GM23338 (cell line): ENCODE measurements around the gene ADCY3. TPM values are rescaled to one million over a fixed set of nuclear protein-coding genes. Genes with fewer than 3 reads are reported as not detected.

Experiments
- ATAC-seq: fragments of 200-7000 bp; cut with Tn5 transposase; 3 replicates; pipeline ENCODE4 v1.9.1; 2020
- DNase-seq: peaks from one replicate; pipeline ENCODE4 v3.0.0-alpha.2; 2015; ENCODE audit warnings: low spot score
- H2AFZ ChIP-seq: fragments of 200-600 bp; sonication (generic); 2 replicates; pipeline ENCODE4 v1.8.0; 2016; ENCODE audit warnings: antibody characterized with exemption, mild to moderate bottlenecking, moderate library complexity
- H3F3A ChIP-seq: fragments of 200-600 bp; sonication (generic); replicated peaks from 2 replicates; pipeline ENCODE4 v1.8.0; 2017; ENCODE audit warnings: antibody characterized with exemption, mixed run types, low read depth
- H3K27ac ChIP-seq: fragments of 200-600 bp; sonication (generic); 2 replicates; pipeline ENCODE4 v1.6.1; 2016; ENCODE audit warnings: low read depth
- H3K27me3 ChIP-seq: fragments of 200-600 bp; sonication (generic); 2 replicates; pipeline ENCODE4 v1.8.0; 2016; ENCODE audit warnings: mild to moderate bottlenecking, mixed run types, moderate library complexity; ENCODE audit not compliant: insufficient read depth
- H3K36me3 ChIP-seq: fragments of 200-600 bp; sonication (generic); 2 replicates; pipeline ENCODE4 v1.8.0; 2016; ENCODE audit warnings: mild to moderate bottlenecking; ENCODE audit not compliant: insufficient read depth
- H3K4me1 ChIP-seq: fragments of 200-600 bp; sonication (generic); 2 replicates; pipeline ENCODE4 v1.8.0; 2016; ENCODE audit warnings: mild to moderate bottlenecking, moderate library complexity; ENCODE audit not compliant: insufficient read depth
- H3K4me2 ChIP-seq: fragments of 200-600 bp; sonication (generic); 2 replicates; pipeline ENCODE4 v1.7.1; 2017; ENCODE audit warnings: mixed run types
- H3K4me3 ChIP-seq: fragments of 200-600 bp; sonication (generic); 2 replicates; pipeline ENCODE4 v1.6.1; 2016; ENCODE audit warnings: mixed run types
- H3K79me2 ChIP-seq: fragments of 200-600 bp; sonication (generic); replicated peaks from 2 replicates; pipeline ENCODE4 v1.8.0; 2017; ENCODE audit warnings: mild to moderate bottlenecking; ENCODE audit not compliant: insufficient read depth
- H3K9me2 ChIP-seq: fragments of 200-600 bp; sonication (generic); 2 replicates; pipeline ENCODE4 v1.8.0; 2017; ENCODE audit not compliant: insufficient read depth
- H4K20me1 ChIP-seq: fragments of 200-600 bp; sonication (generic); replicated peaks from 2 replicates; pipeline ENCODE4 v1.8.0; 2017; ENCODE audit warnings: mild to moderate bottlenecking; ENCODE audit not compliant: insufficient read depth
- H3K27ac Mint-ChIP-seq: 2 replicates; pipeline ENCODE4 v1.8.0; 2020; ENCODE audit warnings: inconsistent platforms, mild to moderate bottlenecking, moderate library complexity, mixed read lengths
- H3K27me3 Mint-ChIP-seq: 3 replicates; pipeline ENCODE4 v1.8.0; 2022; ENCODE audit warnings: low read depth, mild to moderate bottlenecking, moderate library complexity, mixed read lengths, inconsistent platforms; ENCODE audit not compliant: insufficient read depth, poor library complexity
- H3K36me3 Mint-ChIP-seq: 3 replicates; pipeline ENCODE4 v1.8.0; 2021; ENCODE audit warnings: low read depth, mild to moderate bottlenecking, inconsistent platforms, moderate library complexity, mixed read lengths
- H3K4me1 Mint-ChIP-seq: 3 replicates; pipeline ENCODE4 v1.8.0; 2020; ENCODE audit warnings: mild to moderate bottlenecking, inconsistent platforms, mixed read lengths
- H3K4me3 Mint-ChIP-seq: 3 replicates; pipeline ENCODE4 v1.8.0; 2021; ENCODE audit warnings: moderate library complexity, mild to moderate bottlenecking, inconsistent platforms, mixed read lengths
- H3K9me3 Mint-ChIP-seq: 3 replicates; pipeline ENCODE4 v1.8.0; 2020; ENCODE audit warnings: moderate library complexity, mild to moderate bottlenecking, inconsistent platforms, mixed read lengths
- EZH2 ChIP-seq: fragments of 200-600 bp; sonication (generic); IDR thresholded peaks from one replicate; pipeline ENCODE4 v1.8.0; 2017; ENCODE audit warnings: antibody characterized with exemption, mild to moderate bottlenecking, low read depth; ENCODE audit not compliant: unreplicated experiment
- JUNB ChIP-seq: IDR thresholded peaks from one replicate; pipeline ENCODE4 v1.6.1; 2016; ENCODE audit warnings: antibody characterized with exemption; ENCODE audit not compliant: unreplicated experiment
- NANOG ChIP-seq: IDR thresholded peaks from 2 replicates; pipeline ENCODE4 v1.6.1; 2016; ENCODE audit warnings: antibody characterized with exemption, borderline replicate concordance
- POLR2AphosphoS5 ChIP-seq: IDR thresholded peaks from 2 replicates; pipeline ENCODE4 v1.6.1; 2016; ENCODE audit warnings: antibody characterized with exemption, low read depth
- ZNF114 ChIP-seq: fragments of 250-450 bp; sonication (Bioruptor Pico); IDR thresholded peaks from 2 replicates; pipeline ENCODE4 v1.5.0; 2020; ENCODE audit warnings: mild to moderate bottlenecking, moderate library complexity
- ZNF331 ChIP-seq: fragments of 250-450 bp; sonication (Bioruptor Pico); IDR thresholded peaks from 2 replicates; pipeline ENCODE4 v1.5.0; 2020; ENCODE audit warnings: low read depth, mild to moderate bottlenecking, moderate library complexity
- polyA plus RNA-seq: library from polyadenylated mRNA; unstranded; fragments of >200 nt; fragmentation: Nextera tagmentation; extraction: Ambion mirVana; gene quantifications from 2 replicates; pipeline ENCODE4 v1.2.1, GENCODE V29; 2016
- total RNA-seq: library from RNA; depleted of rRNA; stranded (reverse); fragments of >200 nt; shearing (Covaris generic); gene quantifications from 2 replicates; pipeline ENCODE4 v1.2.3, GENCODE V29; 2014
- TF ChIP-seq, protein P1 (sequence below): IDR thresholded peaks from 2 replicates; pipeline ENCODE4 v1.6.1; 2016; ENCODE audit warnings: antibody characterized with exemption
- TF ChIP-seq, protein P2 (sequence below): IDR thresholded peaks from one replicate; pipeline ENCODE4 v1.6.1; 2018; ENCODE audit warnings: antibody characterized with exemption; ENCODE audit not compliant: unreplicated experiment

The ADCY3 gene
- total and polyA plus RNA-seq, 2 experiments from 2014 or later: 9.7 to 32.4 TPM

DNA sequence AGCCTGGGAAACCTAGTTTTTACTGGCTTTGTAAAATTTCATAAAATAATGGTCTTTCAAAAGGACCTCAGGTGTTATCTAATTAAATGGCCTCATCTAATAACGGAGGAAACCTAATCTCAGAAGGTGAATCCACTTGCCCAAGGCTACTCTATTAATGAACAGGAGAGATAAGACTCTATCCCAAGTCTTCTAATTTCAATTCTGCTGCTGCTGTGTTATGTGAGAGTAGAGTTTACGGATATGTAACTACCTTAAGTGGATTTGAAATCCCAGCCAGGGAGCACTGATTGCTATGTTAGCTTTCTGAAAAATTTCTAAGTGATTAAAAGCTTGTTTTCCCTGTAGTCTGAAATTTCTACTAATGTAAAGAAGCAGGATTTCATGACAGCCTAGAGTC lies 17.2 kb upstream of the ADCY3 start:
- no peak overlapping the region for H3K4me3 Mint-ChIP-seq
- H3K9me3 Mint-ChIP-seq: no peaks in the 10 kb centered on the region

DNA sequence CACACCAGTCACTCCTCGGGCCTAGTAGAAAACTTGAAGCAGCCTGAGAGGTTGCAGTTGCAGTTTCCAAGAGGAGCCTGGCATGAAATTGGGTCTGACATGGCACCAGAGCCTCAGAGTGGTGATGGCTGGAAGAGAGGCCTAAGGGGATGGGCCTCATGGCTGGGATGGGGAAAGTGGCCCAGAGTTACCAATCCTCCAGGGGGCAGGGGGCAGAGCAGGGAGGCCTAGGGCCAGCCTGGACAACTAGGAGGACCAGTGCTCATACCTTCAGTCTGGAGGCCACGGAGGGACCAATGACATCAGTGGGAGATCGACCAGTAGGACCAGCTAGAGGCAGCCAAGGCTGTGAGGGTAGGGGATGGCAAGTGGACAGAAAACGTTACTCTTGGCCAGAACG lies 15.1 kb upstream of the ADCY3 start:
- Histone ChIP-seq H3K4me1 (peaks cover 6% of the 10 kb centered on the region), H2AFZ (no peak overlapping the region; the same call in 1 of the 2 replicates), H4K20me1 (no peaks in the 10 kb centered on the region), H3K79me2 (no peaks in the 10 kb centered on the region), H3K9me2 (no peaks in the 10 kb centered on the region), H3K4me3 (no peak overlapping the region), H3K27me3 (no peaks in the 10 kb centered on the region), H3F3A (no peaks in the 10 kb centered on the region), H3K27ac (no peak overlapping the region), H3K4me2 (no peak overlapping the region), H3K36me3 (no peaks in the 10 kb centered on the region)
- H3K27me3 Mint-ChIP-seq: peaks cover 3% of the 10 kb centered on the region
- no peaks in the 10 kb centered on the region for H3K36me3 Mint-ChIP-seq
- DNase-seq: no peak
- TF ChIP-seq, protein P1, sequence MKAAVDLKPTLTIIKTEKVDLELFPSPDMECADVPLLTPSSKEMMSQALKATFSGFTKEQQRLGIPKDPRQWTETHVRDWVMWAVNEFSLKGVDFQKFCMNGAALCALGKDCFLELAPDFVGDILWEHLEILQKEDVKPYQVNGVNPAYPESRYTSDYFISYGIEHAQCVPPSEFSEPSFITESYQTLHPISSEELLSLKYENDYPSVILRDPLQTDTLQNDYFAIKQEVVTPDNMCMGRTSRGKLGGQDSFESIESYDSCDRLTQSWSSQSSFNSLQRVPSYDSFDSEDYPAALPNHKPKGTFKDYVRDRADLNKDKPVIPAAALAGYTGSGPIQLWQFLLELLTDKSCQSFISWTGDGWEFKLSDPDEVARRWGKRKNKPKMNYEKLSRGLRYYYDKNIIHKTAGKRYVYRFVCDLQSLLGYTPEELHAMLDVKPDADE: no peak
- TF ChIP-seq JUNB: no peak
- no peak for TF ChIP-seq EZH2
- no peak for TF ChIP-seq ZNF331
- no peak for TF ChIP-seq ZNF114
- TF ChIP-seq NANOG: no peak
- TF ChIP-seq, protein P2, sequence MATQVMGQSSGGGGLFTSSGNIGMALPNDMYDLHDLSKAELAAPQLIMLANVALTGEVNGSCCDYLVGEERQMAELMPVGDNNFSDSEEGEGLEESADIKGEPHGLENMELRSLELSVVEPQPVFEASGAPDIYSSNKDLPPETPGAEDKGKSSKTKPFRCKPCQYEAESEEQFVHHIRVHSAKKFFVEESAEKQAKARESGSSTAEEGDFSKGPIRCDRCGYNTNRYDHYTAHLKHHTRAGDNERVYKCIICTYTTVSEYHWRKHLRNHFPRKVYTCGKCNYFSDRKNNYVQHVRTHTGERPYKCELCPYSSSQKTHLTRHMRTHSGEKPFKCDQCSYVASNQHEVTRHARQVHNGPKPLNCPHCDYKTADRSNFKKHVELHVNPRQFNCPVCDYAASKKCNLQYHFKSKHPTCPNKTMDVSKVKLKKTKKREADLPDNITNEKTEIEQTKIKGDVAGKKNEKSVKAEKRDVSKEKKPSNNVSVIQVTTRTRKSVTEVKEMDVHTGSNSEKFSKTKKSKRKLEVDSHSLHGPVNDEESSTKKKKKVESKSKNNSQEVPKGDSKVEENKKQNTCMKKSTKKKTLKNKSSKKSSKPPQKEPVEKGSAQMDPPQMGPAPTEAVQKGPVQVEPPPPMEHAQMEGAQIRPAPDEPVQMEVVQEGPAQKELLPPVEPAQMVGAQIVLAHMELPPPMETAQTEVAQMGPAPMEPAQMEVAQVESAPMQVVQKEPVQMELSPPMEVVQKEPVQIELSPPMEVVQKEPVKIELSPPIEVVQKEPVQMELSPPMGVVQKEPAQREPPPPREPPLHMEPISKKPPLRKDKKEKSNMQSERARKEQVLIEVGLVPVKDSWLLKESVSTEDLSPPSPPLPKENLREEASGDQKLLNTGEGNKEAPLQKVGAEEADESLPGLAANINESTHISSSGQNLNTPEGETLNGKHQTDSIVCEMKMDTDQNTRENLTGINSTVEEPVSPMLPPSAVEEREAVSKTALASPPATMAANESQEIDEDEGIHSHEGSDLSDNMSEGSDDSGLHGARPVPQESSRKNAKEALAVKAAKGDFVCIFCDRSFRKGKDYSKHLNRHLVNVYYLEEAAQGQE: no peak
- H3K4me1 Mint-ChIP-seq: peaks cover 7% of the 10 kb centered on the region; the same call in 2 of the 3 replicates
- H3K4me3 Mint-ChIP-seq: no peak overlapping the region
- no peaks in the 10 kb centered on the region for H3K9me3 Mint-ChIP-seq
- ATAC-seq: no peak
- H3K27ac Mint-ChIP-seq: no peak overlapping the region

More for the DNA sequence above, 17.2 kb upstream of the ADCY3 start:
- Histone ChIP-seq H3K9me2 (no peaks in the 10 kb centered on the region), H4K20me1 (no peaks in the 10 kb centered on the region), H2AFZ (peak overlapping the region; percentile 25; the same call in 1 of the 2 replicates), H3K4me1 (no peaks in the 10 kb centered on the region), H3K4me2 (no peak overlapping the region), H3F3A (no peaks in the 10 kb centered on the region), H3K27ac (no peak overlapping the region), H3K79me2 (no peaks in the 10 kb centered on the region), H3K27me3 (no peaks in the 10 kb centered on the region), H3K4me3 (no peak overlapping the region), H3K36me3 (no peaks in the 10 kb centered on the region)
- Mint-ChIP-seq H3K36me3 (no peaks in the 10 kb centered on the region), H3K27ac (no peak overlapping the region), H3K4me1 (no peaks in the 10 kb centered on the region), H3K27me3 (peaks cover 3% of the 10 kb centered on the region)
- TF ChIP-seq POLR2AphosphoS5: no peak
- no peak for TF ChIP-seq EZH2
- TF ChIP-seq NANOG: no peak
- ATAC-seq (no peak), DNase-seq (no peak)
